Brain microvascular endothelial cell (primary cell): Measurements from ENCODE around the gene RPL7A.
A peak's percentile ranks its signal among the peaks of the same experiment; 100 is the strongest.
"Not testable (repeated sequence)": the region's sequence is repeated elsewhere in the genome, so short reads cannot be mapped to it uniquely, and the experiment has no call there.

Experiments used
- DNase-seq: peaks from one replicate; pipeline ENCODE4 v3.0.0-alpha.2; 2020
- H3K27ac ChIP-seq: fragments of 250-450 bp; sonication (Bioruptor Pico); 2 replicates; pipeline ENCODE4 v1.5.1; 2020; ENCODE audit warnings: mild to moderate bottlenecking, moderate library complexity
- H3K27me3 ChIP-seq: fragments of 250-450 bp; sonication (Bioruptor Pico); replicated peaks from 2 replicates; pipeline ENCODE4 v1.5.1; 2020; ENCODE audit warnings: mild to moderate bottlenecking
- H3K36me3 ChIP-seq: fragments of 250-450 bp; sonication (Bioruptor Pico); replicated peaks from 2 replicates; pipeline ENCODE4 v1.5.1; 2020; ENCODE audit warnings: mild to moderate bottlenecking
- H3K4me3 ChIP-seq: 2 replicates; pipeline ENCODE4 v1.5.1; 2011; ENCODE audit warnings: low read depth, mild to moderate bottlenecking, control low read depth, low read length, moderate library complexity
- CTCF ChIP-seq: IDR thresholded peaks from 2 replicates; pipeline ENCODE4 v1.5.1; 2011; ENCODE audit warnings: low read depth, mild to moderate bottlenecking, moderate library complexity, low read length, control low read depth, inconsistent platforms; ENCODE audit errors: missing control alignments
- in situ Hi-C: cut with HindIII; loops from 2 replicates; pipeline ENCODE4 v1.10.0; 2017; ENCODE audit warnings: low sequenced_read_pairs, low pct_ligation_motif_present

Gene RPL7A

GRCh38 chr9:133347985-133348717, at the start of gene RPL7A, which contains the start of gene MED22:
Gene RPL7A, plus strand, starts transcription at chr9:133348218. Its CDS starts 26 bp downstream, at chr9:133348244.
Gene MED22, minus strand, starts transcription at chr9:133348131. Its CDS starts 1,469 bp downstream, at chr9:133346662.
- Histone ChIP-seq H3K27ac (peak within 1 kb of the TSS; percentile 99), H3K36me3 (peaks cover 68% of the 10 kb centered on the region), H3K4me3 (peak within 1 kb of the TSS; percentile 100), H3K27me3 (no peaks in the 10 kb centered on the region)
- DNase-seq: peak; percentile 98
- in situ Hi-C loops: no loop called here
- no peak for TF ChIP-seq CTCF

GRCh38 chr9:133299996-133300395, 48.0 kb upstream of the RPL7A start:
- H3K4me3 ChIP-seq, H3K27me3 ChIP-seq, DNase-seq, in situ Hi-C loops, H3K27ac ChIP-seq, H3K36me3 ChIP-seq: not testable (repeated sequence)

- in situ Hi-C loops: no loop called here
- no peak for DNase-seq
- no peaks in the 10 kb centered on the region for H3K27me3 ChIP-seq
- TF ChIP-seq CTCF: no peak
- no peak overlapping the region for H3K4me3 ChIP-seq
- no peak overlapping the region for H3K27ac ChIP-seq
- no peaks in the 10 kb centered on the region for H3K36me3 ChIP-seq
These were observed 46.5 kb upstream of the RPL7A start for GRCh38 chr9:133301253-133302230.

- in situ Hi-C loops: no loop called here
- no peak for DNase-seq
- Histone ChIP-seq H3K4me3 (no peak overlapping the region), H3K27me3 (no peaks in the 10 kb centered on the region), H3K27ac (no peak overlapping the region), H3K36me3 (no peaks in the 10 kb centered on the region)
- TF ChIP-seq CTCF: no peak
These were observed 44.5 kb upstream of the RPL7A start for GRCh38 chr9:133303266-133304157.

- in situ Hi-C loops: no loop called here
- no peaks in the 10 kb centered on the region for H3K36me3 ChIP-seq
- H3K27ac ChIP-seq: no peak overlapping the region
- no peak for DNase-seq
- no peaks in the 10 kb centered on the region for H3K27me3 ChIP-seq
- no peak for TF ChIP-seq CTCF
- H3K4me3 ChIP-seq: no peak overlapping the region
These were observed 43.9 kb upstream of the RPL7A start for GRCh38 chr9:133304158-133304470.
